ENCODE data around the gene CMIP. TPM values are rescaled to one million over a fixed set of nuclear protein-coding genes. Genes with fewer than 3 reads are reported as not detected.

Gene CMIP
- total RNA-seq, 1 experiment from 2014 or later = 63.7 TPM

- Mint-ChIP-seq H3K4me1 (peaks cover 28% of the 10 kb centered on the region), H3K36me3 (peaks cover 19% of the 10 kb centered on the region), H3K27me3 (ENCODE audit: low read depth) (no peaks in the 10 kb centered on the region), H3K4me3 (no peak overlapping the region), H3K9me3 (peaks cover 29% of the 10 kb centered on the region), H3K27ac (peak overlapping the region; percentile 90)
- peak; percentile 31; the same call in 1 of the 2 replicates for ATAC-seq
- DNase-seq (ENCODE audit: low spot score) = no peak
- POLR2A ChIA-PET = interaction anchor here (0.9 kb wide), 1 partner anchor 16 kb away, joined by 3 read pairs; no protein-coding TSS in a partner anchor
- no peak for TF ChIP-seq FOXP1 (CRISPR knock-in tag; IDR thresholded peaks at IDR 0.05; ENCODE audit: borderline replicate concordance)
- no peak for TF ChIP-seq SMAD4 (CRISPR knock-in tag; IDR thresholded peaks at IDR 0.05)
- TF ChIP-seq ZNF317 (CRISPR knock-in tag; IDR thresholded peaks at IDR 0.05; ENCODE audit: borderline replicate concordance, low read depth) = no peak
- CTCF ChIA-PET = no interaction called here
Measured at GRCh38 chr16:81530296-81530721, 85.7 kb downstream of the CMIP start.

- H3K27ac Mint-ChIP-seq = peak overlapping the region; percentile 90
- H3K36me3 Mint-ChIP-seq = peaks cover 19% of the 10 kb centered on the region
- H3K27me3 Mint-ChIP-seq (ENCODE audit: low read depth) = no peaks in the 10 kb centered on the region
- peaks cover 24% of the 10 kb centered on the region for H3K4me1 Mint-ChIP-seq
- ChIA-PET CTCF (no interaction called here), POLR2A (interaction anchor here (0.9 kb wide), 1 partner anchor 16 kb away, joined by 3 read pairs; no protein-coding TSS in a partner anchor)
- no peak for ATAC-seq
- TF ChIP-seq CREM (CRISPR knock-in tag; IDR thresholded peaks at IDR 0.05) (no peak), ZNF416 (CRISPR knock-in tag; IDR thresholded peaks at IDR 0.05) (no peak)
- TF ChIP-seq, protein P1, sequence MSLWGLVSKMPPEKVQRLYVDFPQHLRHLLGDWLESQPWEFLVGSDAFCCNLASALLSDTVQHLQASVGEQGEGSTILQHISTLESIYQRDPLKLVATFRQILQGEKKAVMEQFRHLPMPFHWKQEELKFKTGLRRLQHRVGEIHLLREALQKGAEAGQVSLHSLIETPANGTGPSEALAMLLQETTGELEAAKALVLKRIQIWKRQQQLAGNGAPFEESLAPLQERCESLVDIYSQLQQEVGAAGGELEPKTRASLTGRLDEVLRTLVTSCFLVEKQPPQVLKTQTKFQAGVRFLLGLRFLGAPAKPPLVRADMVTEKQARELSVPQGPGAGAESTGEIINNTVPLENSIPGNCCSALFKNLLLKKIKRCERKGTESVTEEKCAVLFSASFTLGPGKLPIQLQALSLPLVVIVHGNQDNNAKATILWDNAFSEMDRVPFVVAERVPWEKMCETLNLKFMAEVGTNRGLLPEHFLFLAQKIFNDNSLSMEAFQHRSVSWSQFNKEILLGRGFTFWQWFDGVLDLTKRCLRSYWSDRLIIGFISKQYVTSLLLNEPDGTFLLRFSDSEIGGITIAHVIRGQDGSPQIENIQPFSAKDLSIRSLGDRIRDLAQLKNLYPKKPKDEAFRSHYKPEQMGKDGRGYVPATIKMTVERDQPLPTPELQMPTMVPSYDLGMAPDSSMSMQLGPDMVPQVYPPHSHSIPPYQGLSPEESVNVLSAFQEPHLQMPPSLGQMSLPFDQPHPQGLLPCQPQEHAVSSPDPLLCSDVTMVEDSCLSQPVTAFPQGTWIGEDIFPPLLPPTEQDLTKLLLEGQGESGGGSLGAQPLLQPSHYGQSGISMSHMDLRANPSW (CRISPR knock-in tag; conservative IDR thresholded peaks at IDR 0.05; ENCODE audit: low read depth) = no peak
- peaks cover 29% of the 10 kb centered on the region for H3K9me3 Mint-ChIP-seq
- no peak for DNase-seq (ENCODE audit: low spot score)
- no peak overlapping the region for H3K4me3 Mint-ChIP-seq
Measured at GRCh38 chr16:81530814-81531213, 86.2 kb downstream of the CMIP start.

- ChIA-PET CTCF (interaction anchor here (1.2 kb wide), 1 partner anchor 54 kb away, joined by 3 read pairs; no protein-coding TSS in a partner anchor), POLR2A (no interaction called here)
- Mint-ChIP-seq H3K27me3 (ENCODE audit: low read depth) (no peaks in the 10 kb centered on the region), H3K36me3 (peaks cover 19% of the 10 kb centered on the region), H3K4me1 (peaks cover 19% of the 10 kb centered on the region), H3K4me3 (no peak overlapping the region), H3K27ac (no peak overlapping the region), H3K9me3 (peaks cover 29% of the 10 kb centered on the region)
- ATAC-seq = no peak
- no peak for TF ChIP-seq ZNF281 (CRISPR knock-in tag; IDR thresholded peaks at IDR 0.05)
- TF ChIP-seq, protein P2, sequence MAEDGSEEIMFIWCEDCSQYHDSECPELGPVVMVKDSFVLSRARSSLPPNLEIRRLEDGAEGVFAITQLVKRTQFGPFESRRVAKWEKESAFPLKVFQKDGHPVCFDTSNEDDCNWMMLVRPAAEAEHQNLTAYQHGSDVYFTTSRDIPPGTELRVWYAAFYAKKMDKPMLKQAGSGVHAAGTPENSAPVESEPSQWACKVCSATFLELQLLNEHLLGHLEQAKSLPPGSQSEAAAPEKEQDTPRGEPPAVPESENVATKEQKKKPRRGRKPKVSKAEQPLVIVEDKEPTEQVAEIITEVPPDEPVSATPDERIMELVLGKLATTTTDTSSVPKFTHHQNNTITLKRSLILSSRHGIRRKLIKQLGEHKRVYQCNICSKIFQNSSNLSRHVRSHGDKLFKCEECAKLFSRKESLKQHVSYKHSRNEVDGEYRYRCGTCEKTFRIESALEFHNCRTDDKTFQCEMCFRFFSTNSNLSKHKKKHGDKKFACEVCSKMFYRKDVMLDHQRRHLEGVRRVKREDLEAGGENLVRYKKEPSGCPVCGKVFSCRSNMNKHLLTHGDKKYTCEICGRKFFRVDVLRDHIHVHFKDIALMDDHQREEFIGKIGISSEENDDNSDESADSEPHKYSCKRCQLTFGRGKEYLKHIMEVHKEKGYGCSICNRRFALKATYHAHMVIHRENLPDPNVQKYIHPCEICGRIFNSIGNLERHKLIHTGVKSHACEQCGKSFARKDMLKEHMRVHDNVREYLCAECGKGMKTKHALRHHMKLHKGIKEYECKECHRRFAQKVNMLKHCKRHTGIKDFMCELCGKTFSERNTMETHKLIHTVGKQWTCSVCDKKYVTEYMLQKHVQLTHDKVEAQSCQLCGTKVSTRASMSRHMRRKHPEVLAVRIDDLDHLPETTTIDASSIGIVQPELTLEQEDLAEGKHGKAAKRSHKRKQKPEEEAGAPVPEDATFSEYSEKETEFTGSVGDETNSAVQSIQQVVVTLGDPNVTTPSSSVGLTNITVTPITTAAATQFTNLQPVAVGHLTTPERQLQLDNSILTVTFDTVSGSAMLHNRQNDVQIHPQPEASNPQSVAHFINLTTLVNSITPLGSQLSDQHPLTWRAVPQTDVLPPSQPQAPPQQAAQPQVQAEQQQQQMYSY (CRISPR knock-in tag; IDR thresholded peaks at IDR 0.05) = peak; percentile 63
- DNase-seq (ENCODE audit: low spot score) = no peak
Measured at GRCh38 chr16:81531419-81531821, 86.8 kb downstream of the CMIP start.

Data from WTC11 (cell line).